Kidney glomerular epithelial cell (primary cell): ENCODE data around the gene ZFHX3.
A peak's percentile ranks its signal among the peaks of the same experiment; 100 is the strongest.

Experiments
- DNase-seq: peaks from one replicate; lab custom pipeline; 2025; lab: John Stamatoyannopoulos, UW

The ZFHX3 gene

DNA sequence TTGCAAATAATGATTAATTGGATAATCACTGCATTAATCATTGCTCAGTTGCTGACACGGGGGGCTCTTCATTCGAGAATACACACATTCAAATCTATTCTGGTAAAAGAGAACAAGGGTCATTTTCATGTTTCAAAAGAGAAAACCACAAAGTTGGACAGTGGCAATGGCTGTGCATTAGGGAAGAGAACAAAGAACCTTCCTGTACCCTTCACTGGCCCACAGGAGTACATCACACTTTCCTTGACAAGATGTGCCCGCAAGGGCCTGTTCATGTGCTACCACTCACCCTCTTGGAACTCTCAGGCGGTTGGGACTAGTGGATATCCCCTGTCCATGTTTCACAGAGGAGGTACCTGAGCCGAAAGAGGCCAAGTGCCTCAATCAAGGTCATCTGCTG, 223.2 kb downstream of the ZFHX3 start:
- no peak for DNase-seq

DNA sequence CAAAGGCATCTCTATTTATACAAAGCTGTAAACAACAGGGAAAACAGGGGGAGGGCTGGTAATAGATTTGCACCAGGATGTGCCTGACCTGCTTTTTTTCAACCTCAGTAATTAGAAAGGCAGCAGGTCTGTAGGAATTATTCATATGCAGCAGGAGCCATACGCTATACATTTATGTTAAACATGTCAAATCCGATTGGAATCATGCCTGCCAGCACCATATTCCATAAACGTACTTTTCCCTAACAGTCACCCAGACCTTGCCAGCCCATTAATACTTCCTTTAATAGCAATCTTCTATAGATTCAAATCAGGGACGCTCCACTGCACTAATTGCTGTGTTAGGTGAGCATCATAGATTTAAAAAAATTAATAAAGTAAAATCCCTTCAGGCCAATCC, 223.9 kb downstream of the ZFHX3 start:
- DNase-seq = no peak

DNA sequence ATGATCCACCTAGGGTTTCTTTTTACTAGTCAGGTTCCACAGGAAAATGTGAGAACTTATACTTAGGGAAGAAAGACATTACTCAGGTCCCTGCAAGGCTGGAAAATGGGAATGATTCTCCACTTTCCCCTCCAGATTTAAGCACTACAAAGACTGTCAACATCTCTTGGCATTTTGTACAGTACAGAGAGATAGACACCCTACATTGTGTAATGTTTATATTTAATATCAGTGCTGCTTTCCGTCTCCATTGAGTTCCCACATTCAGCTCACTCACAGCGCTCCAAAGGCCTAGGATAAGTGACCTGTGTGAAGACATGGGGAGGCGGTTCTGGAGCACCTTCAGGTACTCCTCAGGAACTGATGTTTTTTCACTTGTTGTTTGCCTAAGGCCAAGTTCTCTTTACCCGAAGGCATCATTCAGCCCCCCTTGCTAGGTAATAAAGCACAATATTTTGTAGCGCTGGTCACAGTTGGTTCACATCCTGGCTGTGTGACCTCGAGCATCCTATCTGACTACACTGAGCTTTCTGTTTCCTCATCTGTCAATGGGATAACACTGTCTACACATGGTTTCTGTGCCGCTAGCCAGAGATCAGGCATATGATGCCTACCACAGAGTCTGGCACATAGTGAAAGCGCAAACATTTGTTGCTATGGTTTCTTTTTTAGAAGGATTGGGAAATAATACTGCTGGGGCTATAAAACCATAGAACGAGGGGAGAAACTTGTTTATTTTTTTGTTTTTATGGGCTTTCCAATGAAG, 226.6 kb downstream of the ZFHX3 start:
- no peak for DNase-seq

DNA sequence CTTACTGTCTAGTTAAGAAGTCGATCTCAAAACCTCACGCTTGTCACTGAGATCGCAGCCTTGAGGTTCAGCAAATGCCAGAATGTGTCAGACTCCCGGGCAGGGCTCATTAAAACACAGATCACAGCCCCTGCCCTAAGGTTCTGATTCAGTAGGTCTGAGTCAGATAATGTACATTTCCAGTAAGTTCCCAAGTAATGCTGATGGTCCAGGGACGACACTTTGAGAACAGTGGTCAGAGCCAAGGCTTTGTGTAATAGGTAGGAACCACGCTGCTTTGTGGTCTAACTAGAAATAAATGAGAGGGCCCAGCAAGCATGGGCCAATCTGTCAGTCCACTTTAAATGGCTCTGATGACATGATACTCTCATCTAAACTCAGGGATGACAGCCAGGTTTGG, 228.6 kb downstream of the ZFHX3 start:
- peak; percentile 16 for DNase-seq

DNA sequence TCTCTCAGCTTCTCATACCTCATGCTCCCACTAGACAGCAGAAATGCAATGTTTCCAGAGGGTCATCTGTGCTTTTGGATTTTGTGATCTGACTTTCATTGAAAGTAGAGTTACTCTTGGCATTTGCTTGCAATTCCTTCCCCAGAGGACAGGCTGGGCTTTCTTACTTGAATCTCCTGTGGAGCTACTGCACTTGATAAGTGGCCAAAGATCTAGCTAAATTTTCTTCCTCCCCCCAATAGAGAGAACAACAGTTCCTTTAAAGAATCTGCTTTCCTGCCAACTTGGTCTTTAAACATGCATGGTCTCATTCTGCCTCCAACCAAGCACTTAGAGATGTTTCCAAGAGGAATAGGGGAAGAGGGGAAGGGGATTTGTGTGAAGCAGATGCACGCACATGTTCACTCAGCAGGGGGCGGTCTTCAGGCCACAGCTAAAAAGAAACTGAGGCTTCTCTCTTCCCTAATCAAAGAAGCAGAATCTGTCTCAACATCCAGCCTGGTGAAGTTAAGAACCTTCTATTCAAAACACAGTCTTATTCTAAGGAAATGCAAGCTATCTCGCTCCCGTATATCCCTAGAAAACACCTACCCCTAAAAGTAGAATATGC, 229.6 kb downstream of the ZFHX3 start:
- DNase-seq = no peak

DNA sequence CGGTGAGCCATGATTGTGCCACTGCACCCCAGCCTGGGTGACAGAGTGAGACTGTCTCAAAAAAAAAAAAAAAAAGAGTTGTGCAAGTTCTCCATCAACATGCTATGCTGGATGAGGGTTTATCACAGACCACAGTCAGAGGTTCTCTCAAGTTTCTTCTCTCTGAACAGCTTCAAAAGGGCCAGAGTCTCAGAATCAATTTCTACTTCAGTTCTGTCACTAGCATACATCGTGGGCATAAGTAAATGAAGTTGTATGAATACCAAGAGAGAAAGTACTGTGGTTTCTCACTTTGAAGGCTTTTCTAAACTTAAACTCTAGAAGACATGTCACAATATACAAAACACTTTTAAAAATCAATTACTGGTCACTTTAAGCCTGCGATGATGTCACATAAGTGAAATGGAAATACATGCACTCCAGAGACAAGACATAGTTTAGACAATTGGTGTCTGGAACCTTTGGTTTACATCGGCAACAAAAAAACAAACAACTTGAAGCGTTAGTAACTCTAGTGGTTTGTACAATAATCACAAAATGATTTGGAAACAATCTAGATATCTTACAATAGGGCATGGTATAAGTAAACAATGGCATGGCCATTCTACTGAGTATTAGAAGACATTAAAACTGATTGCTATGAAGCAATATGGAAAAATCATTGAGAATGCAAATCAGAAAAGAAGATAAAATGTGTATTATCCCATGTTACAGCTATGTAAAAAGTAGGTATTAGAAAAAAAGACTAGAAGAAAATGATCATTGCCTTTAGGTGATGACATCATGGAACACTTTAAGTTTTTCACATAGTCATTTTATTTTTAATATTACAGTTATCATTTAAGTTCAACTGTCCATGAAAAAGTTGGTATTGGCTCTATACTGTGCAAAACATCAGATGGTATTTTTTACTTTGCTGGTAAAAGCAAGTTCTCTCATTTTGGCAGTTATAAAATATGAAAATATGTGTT, 232.3 kb downstream of the ZFHX3 start:
- no peak for DNase-seq

DNA sequence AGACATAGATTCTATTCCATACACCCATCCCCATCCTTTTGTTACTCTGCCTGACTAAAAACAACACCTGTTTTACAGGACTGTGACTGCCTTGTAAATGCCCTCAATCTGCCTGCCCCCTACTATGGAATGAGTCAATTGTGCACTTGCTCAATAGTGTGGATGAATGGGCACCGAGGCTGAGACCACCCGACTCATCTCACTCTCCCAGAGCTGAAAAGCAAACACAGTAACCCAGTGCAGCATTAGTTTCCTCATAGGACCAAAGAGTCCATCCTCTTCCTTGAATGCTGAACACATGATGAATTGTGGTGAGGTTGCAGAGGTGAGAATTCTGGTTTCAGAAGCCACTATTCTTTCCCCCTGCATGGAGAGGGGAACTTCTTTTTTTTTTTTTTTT, 233.7 kb downstream of the ZFHX3 start:
- DNase-seq = peak; percentile 4

DNA sequence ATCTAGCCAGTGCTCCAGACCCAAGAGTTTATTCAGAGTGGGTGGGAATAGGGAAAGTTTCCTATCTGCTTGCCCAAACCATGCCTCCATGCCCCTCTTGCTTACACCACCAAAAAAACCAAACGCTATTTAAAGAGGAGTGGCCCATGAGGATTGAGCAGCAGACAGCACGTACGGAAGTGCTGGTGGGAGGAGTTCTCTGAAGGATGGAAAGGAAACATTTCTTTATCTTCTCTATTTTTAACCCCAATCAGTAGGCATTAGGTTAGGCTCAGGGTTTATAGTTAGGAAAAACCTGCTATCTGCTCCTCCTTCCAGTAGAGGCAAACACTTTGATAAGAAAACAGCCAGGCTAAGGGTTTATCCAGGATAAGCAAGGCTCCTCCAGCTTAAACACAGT, 235.3 kb downstream of the ZFHX3 start:
- no peak for DNase-seq

DNA sequence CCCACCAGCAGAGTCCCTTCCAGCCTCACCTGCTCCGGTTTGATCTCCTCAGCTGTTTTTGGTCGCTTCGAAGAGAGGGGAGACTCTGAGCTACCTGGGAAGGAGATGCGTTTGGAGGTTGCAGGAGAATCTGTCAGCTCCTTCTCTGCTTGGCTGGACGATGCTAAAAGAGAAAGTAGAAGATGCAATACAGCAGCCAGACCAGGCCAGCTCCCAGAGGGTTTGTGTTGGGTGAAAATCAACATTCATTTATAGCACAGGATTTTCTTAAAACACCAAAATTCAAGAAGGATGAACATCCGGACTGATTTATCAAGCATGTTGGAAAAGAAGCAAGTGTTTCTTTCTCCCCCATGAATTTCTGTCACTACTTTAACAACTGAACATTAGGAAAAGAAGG, 236.1 kb downstream of the ZFHX3 start:
- no peak for DNase-seq

DNA sequence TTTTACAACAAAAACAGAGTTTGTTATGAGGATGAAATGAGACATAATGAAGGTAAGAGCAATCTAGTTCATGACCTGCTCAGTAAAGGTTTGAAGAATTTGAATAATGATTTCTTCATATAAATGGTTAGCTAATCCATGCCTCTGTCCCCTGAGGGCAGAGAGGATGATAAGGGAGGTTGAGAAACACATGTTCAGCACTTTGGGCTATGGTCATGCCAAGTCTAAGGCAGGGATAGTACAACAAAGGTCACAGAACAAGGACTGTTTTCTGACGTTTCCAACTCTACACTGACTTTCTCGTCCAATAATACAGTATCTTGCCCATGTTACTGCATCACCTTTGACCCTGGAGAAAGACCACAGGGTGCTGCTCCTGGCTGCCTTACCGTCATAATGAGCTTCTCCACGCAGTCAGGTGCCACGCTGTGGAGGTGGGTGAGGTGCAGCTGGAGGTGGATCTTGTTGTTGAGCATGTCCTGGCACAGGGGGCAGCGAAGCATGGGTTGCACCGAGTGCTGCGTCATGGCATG, 236.7 kb downstream of the ZFHX3 start:
- no peak for DNase-seq

DNA sequence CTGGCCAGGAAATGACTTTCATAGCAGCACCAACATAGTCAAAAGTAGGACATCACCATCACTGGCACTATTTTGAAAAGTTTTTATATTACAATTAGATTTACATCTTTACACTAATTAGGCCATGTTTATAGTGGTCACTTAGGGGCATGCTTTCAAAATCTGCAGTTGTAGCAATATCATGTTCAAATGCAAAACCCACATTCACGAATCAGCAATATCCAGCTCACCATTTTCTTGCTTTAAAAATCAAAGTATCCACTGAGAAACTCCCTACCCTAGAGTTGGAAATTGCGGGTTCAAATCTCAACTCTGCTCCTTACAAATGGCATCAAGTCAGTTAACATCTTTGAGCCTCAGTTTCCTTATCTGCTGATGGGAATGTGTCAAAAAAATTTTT, 237.4 kb downstream of the ZFHX3 start:
- no peak for DNase-seq

DNA sequence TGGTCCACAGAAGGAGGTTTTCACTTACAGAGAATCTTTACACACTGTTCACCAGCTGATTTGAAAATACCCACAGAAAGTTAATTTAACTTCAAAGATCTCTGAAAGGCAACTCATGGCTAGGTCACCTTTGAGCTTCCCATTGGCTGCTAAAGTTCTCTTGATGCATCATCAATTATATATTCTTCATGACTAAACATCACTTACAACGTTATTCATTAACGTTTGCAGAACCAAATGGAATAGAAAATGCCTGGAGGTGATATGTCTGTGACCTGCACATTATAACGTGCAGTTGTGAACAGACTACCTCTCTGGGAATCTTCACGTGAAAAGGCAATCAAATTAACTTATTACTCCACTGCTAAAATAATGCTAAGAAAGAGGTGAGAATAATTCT, 238.5 kb downstream of the ZFHX3 start:
- no peak for DNase-seq

DNA sequence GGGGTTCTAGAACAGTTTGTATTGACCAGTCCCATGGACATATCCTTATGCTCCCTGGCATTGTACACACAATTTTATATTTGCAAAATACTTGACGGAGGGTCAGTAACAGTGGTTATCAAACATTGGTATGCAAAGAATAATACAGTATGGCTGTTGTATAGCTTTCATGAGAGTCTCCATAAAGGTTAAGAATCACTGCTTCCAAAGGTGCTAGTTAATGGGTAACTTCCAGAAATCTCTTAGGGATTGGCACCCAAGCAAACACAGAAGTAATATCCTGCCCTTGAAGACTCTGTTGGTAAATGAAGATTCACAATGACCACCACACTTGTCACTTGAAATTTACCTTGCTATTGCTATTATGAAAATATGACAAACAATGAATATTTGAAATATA, 239.2 kb downstream of the ZFHX3 start:
- DNase-seq = no peak

DNA sequence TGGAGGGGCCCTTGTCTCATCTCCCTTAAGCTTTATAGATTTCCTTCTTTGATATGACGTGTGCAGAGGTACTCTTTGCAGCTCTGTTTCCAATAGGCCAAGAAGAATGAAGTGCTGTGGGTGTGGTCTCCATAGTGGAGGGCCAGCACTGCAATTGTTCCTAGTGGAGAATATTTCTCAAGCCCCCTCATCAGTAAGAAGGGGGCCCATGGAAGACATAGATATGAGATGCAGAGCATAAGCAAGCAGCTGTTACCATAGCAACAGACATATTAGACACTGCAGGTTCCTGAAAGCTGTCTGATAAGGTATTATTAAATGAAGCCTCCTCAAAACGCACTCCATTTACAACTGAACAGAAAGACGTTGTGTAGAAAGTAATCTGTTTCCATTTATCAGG, 240.7 kb downstream of the ZFHX3 start:
- DNase-seq = no peak

DNA sequence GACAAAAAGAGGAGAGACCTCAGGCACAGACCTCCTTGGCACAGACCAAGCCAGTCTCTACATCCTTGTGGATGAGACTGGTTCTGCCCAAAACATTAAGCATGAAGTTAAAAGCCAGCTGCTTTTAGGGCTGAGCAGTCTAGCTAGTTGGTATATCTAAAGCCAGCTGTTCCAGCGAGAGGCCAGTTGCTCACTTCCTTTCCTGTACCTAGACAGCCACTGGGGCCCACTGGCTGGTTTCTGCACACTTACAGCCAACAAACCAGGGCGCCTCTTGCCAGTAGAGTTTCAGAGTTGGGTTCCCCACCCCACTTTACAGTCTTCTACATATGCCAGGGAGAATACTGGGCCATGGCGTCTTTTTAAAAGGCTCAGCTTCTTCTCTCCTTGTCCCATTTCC, 242.4 kb downstream of the ZFHX3 start:
- no peak for DNase-seq

DNA sequence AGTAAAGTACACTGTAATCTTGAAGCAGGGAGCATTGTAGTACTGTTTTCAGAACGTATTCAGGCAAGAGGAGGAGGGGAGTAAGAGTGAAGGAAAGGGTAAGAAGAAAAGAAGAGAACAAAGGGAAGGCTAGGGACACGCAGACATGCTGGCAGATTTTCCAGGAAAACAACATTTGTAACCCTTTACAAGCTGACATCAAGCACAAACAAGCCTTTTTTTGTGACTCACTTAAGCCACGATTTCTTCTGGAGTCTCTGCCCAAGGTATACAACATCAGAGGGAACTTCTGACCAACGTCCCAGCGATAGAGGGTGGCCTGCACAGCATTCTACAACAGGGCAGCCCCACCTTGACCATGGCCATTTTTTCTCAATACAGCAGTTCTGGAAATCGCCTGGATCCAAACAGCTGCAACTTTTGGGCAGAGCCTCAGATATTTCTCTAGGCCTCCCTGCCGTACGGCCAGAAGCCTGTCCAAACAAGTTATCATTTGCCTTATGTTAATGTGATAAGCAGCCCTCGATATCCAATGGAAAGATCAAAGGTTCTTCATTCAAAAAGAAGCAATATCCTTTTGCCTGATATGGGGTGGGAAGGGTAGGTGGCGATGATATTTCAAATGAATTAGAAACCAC, 247.3 kb downstream of the ZFHX3 start:
- DNase-seq = no peak

DNA sequence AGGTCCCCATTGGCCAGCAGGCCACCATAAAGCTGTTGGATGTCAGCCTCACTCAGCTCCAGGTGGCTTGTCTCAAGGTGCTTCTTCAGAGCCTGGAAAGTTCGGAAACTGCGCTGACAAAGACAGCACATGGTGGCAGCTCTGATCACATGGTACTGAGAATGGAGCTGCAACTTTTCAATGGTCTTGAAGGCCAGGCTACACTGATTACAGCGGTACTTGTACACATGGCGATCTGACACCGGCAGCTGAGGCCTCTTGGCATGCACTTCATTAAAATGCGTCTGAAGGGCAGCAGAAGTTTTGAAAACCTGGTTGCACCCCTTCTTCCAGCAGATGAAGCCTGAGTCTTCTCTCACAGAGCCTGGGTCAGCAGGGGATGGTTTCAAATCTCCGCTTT, 249.7 kb downstream of the ZFHX3 start:
- no peak for DNase-seq

DNA sequence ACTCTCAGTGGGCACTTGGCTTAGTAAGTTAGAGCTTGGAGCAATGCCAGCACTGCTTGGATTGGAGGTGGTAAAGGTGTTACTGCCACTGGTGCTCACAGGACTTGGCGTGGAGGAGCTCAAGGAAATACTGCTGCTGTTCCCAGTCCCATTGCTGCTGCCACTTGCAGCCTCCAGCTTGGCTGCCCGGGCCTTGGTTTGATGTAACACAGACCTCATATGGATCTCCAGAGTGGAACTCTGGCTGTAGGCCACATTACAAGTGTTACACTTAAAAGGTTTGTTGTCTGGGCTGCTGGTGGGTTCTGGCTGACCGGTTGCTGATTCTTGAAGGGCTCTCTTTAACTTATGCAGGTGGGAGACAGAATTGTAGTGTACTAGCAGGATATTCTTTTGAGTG, 250.3 kb downstream of the ZFHX3 start:
- DNase-seq = no peak

DNA sequence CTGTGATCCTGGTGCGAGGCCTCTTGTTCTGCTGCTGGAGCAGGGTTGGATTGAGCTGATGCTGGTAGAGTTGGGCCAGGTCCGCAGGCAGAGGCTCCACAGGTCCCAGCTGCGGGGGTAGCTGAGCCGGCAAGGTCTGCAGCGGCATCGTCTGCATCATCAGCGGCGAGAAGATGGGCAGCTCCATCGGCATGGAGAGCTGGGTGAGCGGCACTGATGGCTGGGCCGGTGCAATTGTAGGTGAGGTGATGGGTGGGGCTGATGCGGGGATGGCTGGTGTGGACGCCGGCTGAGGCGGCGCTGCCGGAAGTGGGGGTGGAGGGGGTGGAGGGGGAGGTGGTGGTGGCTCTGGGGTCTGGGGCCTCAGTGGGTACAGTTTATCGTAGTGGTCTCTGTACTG, 251.7 kb downstream of the ZFHX3 start:
- no peak for DNase-seq

DNA sequence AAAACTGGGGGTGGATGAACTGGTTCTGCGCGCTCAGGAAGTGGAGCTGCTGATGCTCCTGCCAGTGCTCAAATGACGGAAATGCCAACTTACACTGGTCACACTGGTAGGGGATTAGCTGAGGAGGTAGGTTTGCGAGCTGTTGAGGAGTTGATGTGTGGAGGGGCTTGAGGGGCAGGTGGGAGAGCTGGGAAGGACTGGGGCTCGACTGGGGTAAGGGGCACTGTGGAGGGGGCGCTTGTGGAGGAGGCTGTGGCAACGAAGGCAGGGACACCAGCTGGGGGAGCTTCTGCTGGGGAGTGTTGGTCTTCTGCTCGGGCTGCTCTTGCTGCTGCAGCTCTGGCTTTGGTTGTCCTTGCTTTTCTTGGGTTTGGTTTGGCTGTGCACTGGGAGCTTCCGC, 252.9 kb downstream of the ZFHX3 start:
- DNase-seq = no peak

DNA sequence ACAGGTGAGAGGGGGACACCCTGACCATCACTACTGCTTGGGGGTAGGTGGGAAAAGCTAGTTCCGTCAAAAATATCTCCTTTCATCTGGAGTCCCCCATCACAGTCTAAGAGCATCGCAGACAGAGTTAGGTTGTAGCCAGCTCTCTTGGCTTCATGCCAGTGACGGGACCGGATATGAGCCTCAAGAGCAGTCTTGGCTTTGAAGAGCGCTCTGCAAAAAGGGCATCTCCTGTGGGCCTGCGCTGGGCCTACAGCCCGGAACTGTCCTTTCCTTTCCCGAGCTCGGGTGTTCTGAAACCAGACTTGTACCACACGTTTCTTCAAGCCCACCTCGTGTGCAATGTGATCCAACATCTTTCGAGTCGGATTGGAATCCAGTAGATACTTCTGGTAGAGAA, 253.6 kb downstream of the ZFHX3 start:
- no peak for DNase-seq

DNA sequence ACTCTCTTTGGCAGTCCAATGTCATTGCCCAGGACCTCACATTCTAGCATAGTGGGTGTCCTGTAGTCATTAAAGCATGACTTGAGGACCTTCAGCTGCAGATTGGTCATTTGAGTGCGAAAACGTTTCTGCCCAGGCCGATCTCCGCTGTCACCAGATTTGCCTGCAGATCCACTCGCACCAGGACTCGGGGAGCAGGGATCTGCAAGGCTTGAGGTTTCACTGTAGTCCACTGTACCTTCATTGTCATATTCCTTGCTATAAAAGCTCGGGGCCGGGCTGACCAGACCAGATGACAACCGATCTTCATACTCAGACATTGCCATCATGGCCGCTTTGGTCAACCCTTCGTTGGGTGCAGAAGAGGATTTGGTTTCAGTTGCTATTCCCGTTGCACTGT, 254.2 kb downstream of the ZFHX3 start:
- no peak for DNase-seq
